OCI-LY7 (cell line): ENCODE results near the gene ECI2. TPM values are rescaled to one million over a fixed set of nuclear protein-coding genes. Genes with fewer than 3 reads are reported as not detected.

Experiments used
- BruUV-seq: library from RNA; stranded (reverse); fragments of 400-500 nt; replicated peaks from 2 replicates; lab custom pipeline; 2021; lab: Mats Ljungman, UMichigan
- CTCF ChIA-PET: fragments of 300-600 bp; sonication (Branson Sonifier 250); formaldehyde crosslinking; loops from one replicate; lab custom pipeline; 2022; ENCODE audit warnings: antibody characterized with exemption; ENCODE audit not compliant: unreplicated experiment; lab: Charles Lee
- POLR2A ChIA-PET: fragments of 300-600 bp; sonication (Branson Sonifier 250); formaldehyde crosslinking; loops from one replicate; lab custom pipeline; 2022; ENCODE audit warnings: antibody characterized with exemption; lab: Charles Lee
- DNase-seq: peaks from one replicate; pipeline ENCODE4 v3.0.0-alpha.2; 2015; ENCODE audit warnings: low spot score
- H2AFZ ChIP-seq: fragments of 200-600 bp; sonication (generic), shearing (Covaris generic); 2 replicates; pipeline ENCODE4 v1.6.1; 2014; ENCODE audit warnings: mild to moderate bottlenecking, antibody characterized with exemption, low read length, moderate library complexity
- H3K27ac ChIP-seq: fragments of 200-600 bp; sonication (generic); 2 replicates; pipeline ENCODE4 v1.5.1; 2014; ENCODE audit warnings: mixed run types, low read depth, mild to moderate bottlenecking, moderate library complexity, low read length, inconsistent platforms; ENCODE audit not compliant: poor library complexity, severe bottlenecking
- H3K36me3 ChIP-seq: fragments of 200-600 bp; sonication (generic); 2 replicates; pipeline ENCODE4 v1.6.1; 2014; ENCODE audit warnings: mild to moderate bottlenecking, antibody characterized with exemption, low read length, moderate library complexity, mixed read lengths; ENCODE audit not compliant: insufficient read depth
- H3K4me1 ChIP-seq: fragments of 200-600 bp; sonication (generic); 2 replicates; pipeline ENCODE4 v1.5.1; 2014; ENCODE audit warnings: mild to moderate bottlenecking, low read length; ENCODE audit not compliant: insufficient read depth, poor library complexity, severe bottlenecking
- H3K4me2 ChIP-seq: fragments of 200-600 bp; sonication (generic); 2 replicates; pipeline ENCODE4 v1.6.1; 2014; ENCODE audit warnings: mild to moderate bottlenecking, low read length
- H3K4me3 ChIP-seq: fragments of 200-600 bp; sonication (generic); 2 replicates; pipeline ENCODE4 v1.5.1; 2014; ENCODE audit warnings: mild to moderate bottlenecking, low read depth, low read length; ENCODE audit not compliant: poor library complexity, severe bottlenecking
- H3K79me2 ChIP-seq: fragments of 200-600 bp; sonication (generic); 2 replicates; pipeline ENCODE4 v1.6.1; 2016; ENCODE audit warnings: low read depth, mild to moderate bottlenecking, low read length, moderate library complexity, mixed read lengths; ENCODE audit not compliant: insufficient read depth
- H3K9me2 ChIP-seq: fragments of 200-600 bp; sonication (generic); 2 replicates; pipeline ENCODE4 v1.6.1; 2016; ENCODE audit warnings: mild to moderate bottlenecking, low read length, mixed read lengths; ENCODE audit not compliant: insufficient read depth
- H3K9me3 ChIP-seq: fragments of 200-600 bp; sonication (generic); 2 replicates; pipeline ENCODE4 v1.6.1; 2014; ENCODE audit warnings: mild to moderate bottlenecking, mixed run types, low read length, mixed read lengths
- H4K20me1 ChIP-seq: fragments of 200-600 bp; sonication (generic); 2 replicates; pipeline ENCODE4 v1.6.1; 2014; ENCODE audit warnings: mild to moderate bottlenecking, antibody characterized with exemption, low read length, moderate library complexity, mixed read lengths; ENCODE audit not compliant: insufficient read depth
- EZH2phosphoT487 ChIP-seq: fragments of 200-600 bp; sonication (generic); IDR thresholded peaks from 2 replicates; pipeline ENCODE4 v1.6.1; 2018; ENCODE audit warnings: low read depth, borderline replicate concordance, mild to moderate bottlenecking, mixed run types, antibody characterized with exemption, low read length, moderate library complexity, mixed read lengths
- intact Hi-C: fragments of 100-400 bp; cut with micrococcal nuclease; formaldehyde crosslinking; loops from one replicate; pipeline ENCODE4 v1.10.0; 2022; ENCODE audit not compliant: unreplicated experiment
- total RNA-seq, 2 experiments: library from RNA; depleted of rRNA in 1 of 2; stranded (reverse); fragments of >200 nt in 1 of 2; shearing (Covaris generic) in 1 of 2; gene quantifications; 2 replicates each; pipeline ENCODE4 v1.2.3, GENCODE V29; 2014 to 2022
- TF ChIP-seq, protein P1 (sequence below): fragments of 200-600 bp; sonication (generic); conservative IDR thresholded peaks from 2 replicates; pipeline ENCODE4 v1.5.1; 2014; ENCODE audit warnings: mild to moderate bottlenecking, antibody characterized with exemption, low read length, moderate library complexity, mixed read lengths

The ECI2 gene
- total RNA-seq, 2 experiments from 2014 or later, result 49.3 to 50.4 TPM

DNA sequence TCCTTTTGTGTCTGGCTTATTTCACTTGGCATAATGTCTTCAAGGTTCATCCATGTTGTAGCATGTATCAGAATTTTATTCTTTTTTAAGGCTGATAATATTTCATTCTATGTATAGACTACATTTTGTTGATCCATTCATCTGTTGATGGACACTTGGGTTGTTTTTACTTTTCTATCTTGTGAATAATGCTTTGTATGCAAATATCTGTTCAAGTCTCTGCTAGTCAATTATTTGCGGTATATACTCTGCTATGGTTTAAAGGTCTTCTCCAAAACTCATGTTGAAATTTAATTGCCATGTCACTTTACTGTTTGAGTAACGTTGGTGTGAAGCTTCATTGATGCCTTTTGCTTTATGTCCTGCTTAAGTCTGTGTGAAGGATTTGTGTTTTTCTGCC is 27.5 kb downstream of the ECI2 start:
- no peak for DNase-seq
- Histone ChIP-seq H3K4me1 (no peaks in the 10 kb centered on the region), H3K4me3 (no peak overlapping the region), H3K36me3 (no peaks in the 10 kb centered on the region), H4K20me1 (no peaks in the 10 kb centered on the region; the same call in 1 of the 2 replicates), H3K27ac (no peak overlapping the region), H3K4me2 (no peak overlapping the region), H3K9me3 (0 out of 2 replicates have a peak, but pooled peaks cover 4% of the 10 kb centered on the region), H3K9me2 (no peaks in the 10 kb centered on the region), H3K79me2 (no peaks in the 10 kb centered on the region), H2AFZ (no peak overlapping the region)
- ChIA-PET CTCF (no interaction called here), POLR2A (no interaction called here)
- no peak for TF ChIP-seq EZH2phosphoT487
- TF ChIP-seq, protein P1, sequence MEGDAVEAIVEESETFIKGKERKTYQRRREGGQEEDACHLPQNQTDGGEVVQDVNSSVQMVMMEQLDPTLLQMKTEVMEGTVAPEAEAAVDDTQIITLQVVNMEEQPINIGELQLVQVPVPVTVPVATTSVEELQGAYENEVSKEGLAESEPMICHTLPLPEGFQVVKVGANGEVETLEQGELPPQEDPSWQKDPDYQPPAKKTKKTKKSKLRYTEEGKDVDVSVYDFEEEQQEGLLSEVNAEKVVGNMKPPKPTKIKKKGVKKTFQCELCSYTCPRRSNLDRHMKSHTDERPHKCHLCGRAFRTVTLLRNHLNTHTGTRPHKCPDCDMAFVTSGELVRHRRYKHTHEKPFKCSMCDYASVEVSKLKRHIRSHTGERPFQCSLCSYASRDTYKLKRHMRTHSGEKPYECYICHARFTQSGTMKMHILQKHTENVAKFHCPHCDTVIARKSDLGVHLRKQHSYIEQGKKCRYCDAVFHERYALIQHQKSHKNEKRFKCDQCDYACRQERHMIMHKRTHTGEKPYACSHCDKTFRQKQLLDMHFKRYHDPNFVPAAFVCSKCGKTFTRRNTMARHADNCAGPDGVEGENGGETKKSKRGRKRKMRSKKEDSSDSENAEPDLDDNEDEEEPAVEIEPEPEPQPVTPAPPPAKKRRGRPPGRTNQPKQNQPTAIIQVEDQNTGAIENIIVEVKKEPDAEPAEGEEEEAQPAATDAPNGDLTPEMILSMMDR, result no peak
- intact Hi-C loops, result no loop called here
- BruUV-seq, result no TSS peak

DNA sequence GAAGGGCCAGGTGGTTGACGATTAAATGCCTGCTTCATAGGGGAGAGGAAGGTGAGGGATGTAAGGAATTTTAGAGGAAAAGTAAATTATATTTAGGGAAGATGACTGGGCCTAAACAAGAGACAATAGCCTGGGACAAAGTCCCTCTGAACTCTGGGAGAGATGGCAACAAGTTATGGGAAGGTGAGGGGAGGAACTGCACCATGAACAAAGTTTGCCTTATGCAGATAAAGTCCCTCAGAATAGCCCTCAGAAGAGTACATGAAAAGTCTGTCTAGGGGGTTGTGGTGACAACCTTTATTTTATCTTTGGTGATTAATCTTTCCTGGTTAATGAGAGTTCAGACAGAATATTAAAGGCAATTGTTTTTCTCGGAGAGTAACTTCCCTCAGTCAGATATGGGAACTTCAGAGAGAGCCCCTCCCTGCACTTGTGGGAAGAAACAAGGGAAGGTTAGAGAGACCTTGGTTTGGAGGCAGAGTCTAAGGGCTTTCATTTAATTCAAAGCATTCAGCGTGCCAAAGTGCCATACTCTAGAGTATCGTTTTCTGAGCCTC is 29.3 kb downstream of the ECI2 start:
- H3K9me2 ChIP-seq, result no peaks in the 10 kb centered on the region
- CTCF ChIA-PET, result no interaction called here
- POLR2A ChIA-PET, result no interaction called here
- intact Hi-C loops, result no loop called here
- no peak overlapping the region for H3K27ac ChIP-seq
- no peak overlapping the region for H3K4me3 ChIP-seq
- no peak for TF ChIP-seq EZH2phosphoT487
- TF ChIP-seq, protein P1, result no peak
- H3K4me2 ChIP-seq, result no peak overlapping the region
- no peaks in the 10 kb centered on the region for H3K4me1 ChIP-seq
- no peaks in the 10 kb centered on the region; the same call in 1 of the 2 replicates for H4K20me1 ChIP-seq
- H3K79me2 ChIP-seq, result no peaks in the 10 kb centered on the region
- no peak overlapping the region for H2AFZ ChIP-seq
- no peaks in the 10 kb centered on the region for H3K9me3 ChIP-seq
- DNase-seq, result no peak
- no TSS peak for BruUV-seq
- no peaks in the 10 kb centered on the region for H3K36me3 ChIP-seq

DNA sequence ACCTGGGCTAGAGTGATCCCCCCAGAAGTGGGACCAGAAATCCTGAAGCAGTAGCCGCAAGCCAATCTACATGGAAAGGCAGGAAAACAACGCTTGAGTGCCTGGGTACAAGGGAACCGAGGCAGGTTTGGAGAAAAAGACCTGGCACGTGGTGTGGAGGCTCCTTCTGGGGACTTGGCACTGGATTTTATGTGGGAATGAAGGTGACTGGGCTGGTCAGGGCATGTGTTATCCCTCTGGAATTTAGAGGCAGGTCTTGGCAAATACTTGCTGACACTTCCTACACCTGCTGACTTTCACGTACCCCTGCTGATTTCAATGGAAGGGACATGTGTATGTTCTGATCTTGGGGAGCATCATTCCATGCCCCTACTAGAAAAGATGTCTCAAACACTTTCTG is 31.4 kb downstream of the ECI2 start:
- Histone ChIP-seq H3K9me3 (no peaks in the 10 kb centered on the region), H3K4me3 (no peak overlapping the region), H3K9me2 (no peaks in the 10 kb centered on the region), H3K27ac (no peak overlapping the region), H3K4me1 (no peaks in the 10 kb centered on the region), H3K4me2 (no peak overlapping the region), H3K79me2 (no peaks in the 10 kb centered on the region), H3K36me3 (no peaks in the 10 kb centered on the region), H4K20me1 (no peaks in the 10 kb centered on the region; the same call in 1 of the 2 replicates), H2AFZ (no peak overlapping the region)
- ChIA-PET POLR2A (interaction anchor here (0.7 kb wide), 1 partner anchor 1705 kb away, joined by 7 read pairs; no protein-coding TSS in a partner anchor), CTCF (no interaction called here)
- no peak for DNase-seq
- intact Hi-C loops, result no loop called here
- TF ChIP-seq EZH2phosphoT487, result no peak
- TF ChIP-seq, protein P1, result no peak
- no TSS peak for BruUV-seq
